WTC11 (cell line): Measurements from ENCODE around the gene OAT. TPM values are rescaled to one million over a fixed set of nuclear protein-coding genes. Genes with fewer than 3 reads are reported as not detected.

ENCODE experiments used
- ATAC-seq: fragments of 200-7000 bp; cut with Tn5 transposase; 2 replicates; pipeline ENCODE4 v1.10.0; 2021; ENCODE audit warnings: mild to moderate bottlenecking, moderate library complexity
- CTCF ChIA-PET: fragments of 300-600 bp; sonication (Branson Sonifier 250); formaldehyde crosslinking; loops from one replicate; lab custom pipeline; 2021; ENCODE audit warnings: antibody characterized with exemption; lab: Charles Lee
- POLR2A ChIA-PET: fragments of 350-600 bp; sonication (Branson Sonifier 250); formaldehyde crosslinking; loops from one replicate; lab custom pipeline; 2021; ENCODE audit warnings: antibody characterized with exemption; lab: Charles Lee
- DNase-seq: peaks from one replicate; pipeline ENCODE4 v3.0.0; 2021; ENCODE audit warnings: low spot score
- H3K27ac Mint-ChIP-seq: 2 replicates; pipeline ENCODE4 v1.8.0; 2021; ENCODE audit warnings: mixed read lengths
- H3K27me3 Mint-ChIP-seq: 2 replicates; pipeline ENCODE4 v1.8.0; 2021; ENCODE audit warnings: low read depth, mild to moderate bottlenecking, moderate library complexity, mixed read lengths
- H3K36me3 Mint-ChIP-seq: 2 replicates; pipeline ENCODE4 v1.8.0; 2021; ENCODE audit warnings: mixed read lengths
- H3K4me1 Mint-ChIP-seq: 2 replicates; pipeline ENCODE4 v1.8.0; 2022; ENCODE audit warnings: mixed read lengths
- H3K4me3 Mint-ChIP-seq: 2 replicates; pipeline ENCODE4 v1.8.0; 2021; ENCODE audit warnings: mild to moderate bottlenecking, moderate library complexity, mixed read lengths
- H3K9me3 Mint-ChIP-seq: 2 replicates; pipeline ENCODE4 v1.8.0; 2021; ENCODE audit warnings: mixed read lengths
- AR ChIP-seq: fragments of 250-450 bp; sonication (Bioruptor Pico); IDR thresholded peaks from 2 replicates; pipeline ENCODE4 v1.9.0; 2021; ENCODE audit warnings: mild to moderate bottlenecking
- ATF2 ChIP-seq: sonication (generic); formaldehyde crosslinking; IDR thresholded peaks from 2 replicates; pipeline ENCODE4 v1.8.1; 2022; ENCODE audit warnings: low read depth, missing genetic modification reagents, borderline replicate concordance
- CREB1 ChIP-seq: sonication (generic); formaldehyde crosslinking; IDR thresholded peaks from 2 replicates; pipeline ENCODE4 v1.8.0; 2023; ENCODE audit warnings: mild to moderate bottlenecking, missing genetic modification reagents
- E2F4 ChIP-seq: sonication (generic); formaldehyde crosslinking; IDR thresholded peaks from 2 replicates; pipeline ENCODE4 v1.8.1; 2022; ENCODE audit warnings: low read depth, mild to moderate bottlenecking, moderate library complexity, missing genetic modification reagents, borderline replicate concordance
- E2F5 ChIP-seq: sonication (generic); formaldehyde crosslinking; IDR thresholded peaks from 2 replicates; pipeline ENCODE4 v1.8.1; 2022; ENCODE audit warnings: mild to moderate bottlenecking, moderate library complexity, missing genetic modification reagents
- ELF4 ChIP-seq: sonication (generic); formaldehyde crosslinking; IDR thresholded peaks from 2 replicates; pipeline ENCODE4 v1.8.1; 2022; ENCODE audit warnings: low read depth, mild to moderate bottlenecking, moderate library complexity, missing genetic modification reagents
- ERG ChIP-seq: fragments of 250-450 bp; sonication (Bioruptor Pico); IDR thresholded peaks from 2 replicates; pipeline ENCODE4 v1.8.0; 2021; ENCODE audit warnings: mild to moderate bottlenecking
- FOXJ3 ChIP-seq: sonication (generic); formaldehyde crosslinking; IDR thresholded peaks from 2 replicates; pipeline ENCODE4 v1.9.0; 2021; ENCODE audit warnings: missing genetic modification reagents, mild to moderate bottlenecking, borderline replicate concordance
- FOXK1 ChIP-seq: sonication (generic); formaldehyde crosslinking; IDR thresholded peaks from 2 replicates; pipeline ENCODE4 v1.8.0; 2022; ENCODE audit warnings: mild to moderate bottlenecking, moderate library complexity, missing genetic modification reagents
- GABPB1 ChIP-seq: sonication (generic); formaldehyde crosslinking; IDR thresholded peaks from 2 replicates; pipeline ENCODE4 v1.8.1; 2023; ENCODE audit warnings: mild to moderate bottlenecking, missing genetic modification reagents
- GRHL2 ChIP-seq: fragments of 250-450 bp; sonication (Bioruptor Pico); IDR thresholded peaks from 2 replicates; pipeline ENCODE4 v1.8.0; 2022; ENCODE audit warnings: mild to moderate bottlenecking, moderate library complexity; ENCODE audit not compliant: insufficient replicate concordance, severe bottlenecking
- HMGA2 ChIP-seq: fragments of 250-450 bp; sonication (Bioruptor Pico); IDR thresholded peaks from 2 replicates; pipeline ENCODE4 v1.4.0; 2021; ENCODE audit warnings: mild to moderate bottlenecking, moderate library complexity
- HMGXB4 ChIP-seq: sonication (generic); formaldehyde crosslinking; IDR thresholded peaks from 2 replicates; pipeline ENCODE4 v1.8.1; 2023; ENCODE audit warnings: mild to moderate bottlenecking, moderate library complexity, missing genetic modification reagents
- MAX ChIP-seq: sonication (generic); formaldehyde crosslinking; IDR thresholded peaks from 2 replicates; pipeline ENCODE4 v1.8.0; 2022; ENCODE audit warnings: mild to moderate bottlenecking, missing genetic modification reagents
- MYBL2 ChIP-seq: sonication (generic); formaldehyde crosslinking; IDR thresholded peaks from 2 replicates; pipeline ENCODE4 v1.8.1; 2023; ENCODE audit warnings: mild to moderate bottlenecking, moderate library complexity, missing genetic modification reagents
- NFATC4 ChIP-seq: fragments of 250-450 bp; sonication (Bioruptor Pico); IDR thresholded peaks from 2 replicates; pipeline ENCODE4 v1.9.0; 2021; ENCODE audit warnings: mild to moderate bottlenecking
- NR1H2 ChIP-seq: sonication (generic); formaldehyde crosslinking; IDR thresholded peaks from 2 replicates; pipeline ENCODE4 v1.9.0; 2021; ENCODE audit warnings: mild to moderate bottlenecking, moderate library complexity, missing genetic modification reagents
- PREB ChIP-seq: sonication (generic); formaldehyde crosslinking; IDR thresholded peaks from 2 replicates; pipeline ENCODE4 v1.8.1; 2022; ENCODE audit warnings: mild to moderate bottlenecking, missing genetic modification reagents, moderate library complexity, borderline replicate concordance
- PRRX2 ChIP-seq: fragments of 250-450 bp; sonication (Bioruptor Pico); IDR thresholded peaks from 2 replicates; pipeline ENCODE4 v1.8.0; 2021; ENCODE audit warnings: mild to moderate bottlenecking
- TEAD4 ChIP-seq: sonication (generic); formaldehyde crosslinking; IDR thresholded peaks from 2 replicates; pipeline ENCODE4 v1.8.0; 2022; ENCODE audit warnings: mild to moderate bottlenecking, missing genetic modification reagents
- ZBTB21 ChIP-seq: sonication (generic); formaldehyde crosslinking; IDR thresholded peaks from 2 replicates; pipeline ENCODE4 v1.8.1; 2023; ENCODE audit warnings: mild to moderate bottlenecking, missing genetic modification reagents, borderline replicate concordance
- ZNF423 ChIP-seq: fragments of 250-450 bp; sonication (Bioruptor Pico); IDR thresholded peaks from 2 replicates; pipeline ENCODE4 v2.1.2; 2022; ENCODE audit warnings: mild to moderate bottlenecking, moderate library complexity
- total RNA-seq: library from RNA; stranded (reverse); gene quantifications from 3 replicates; pipeline ENCODE4 v1.2.3, GENCODE V29; 2021

The OAT gene
- total RNA-seq, 1 experiment from 2014 or later, result 117 TPM

GRCh38 chr10:124350806-124351205 is 67.9 kb downstream of the OAT start (continued):
- TF ChIP-seq E2F4 (no peak), ATF2 (CRISPR knock-in tag) (no peak), GRHL2 (CRISPR knock-in tag) (no peak), ZBTB21 (CRISPR knock-in tag) (no peak)

- H3K4me1 Mint-ChIP-seq, result peaks cover 10% of the 10 kb centered on the region
- H3K9me3 Mint-ChIP-seq, result no peaks in the 10 kb centered on the region
- ChIA-PET POLR2A (no interaction called here), CTCF (interaction anchor here (1.8 to 2.9 kb wide), 2 partner anchors 39 to 355 kb away, joined by 10 to 30 read pairs; no protein-coding TSS in a partner anchor)
- no peak for DNase-seq
- ATAC-seq, result peak; percentile 31; the same call in 1 of the 2 replicates
- no peaks in the 10 kb centered on the region; the same call in none of the 2 replicates for H3K27me3 Mint-ChIP-seq
- no peaks in the 10 kb centered on the region for H3K36me3 Mint-ChIP-seq
- H3K4me3 Mint-ChIP-seq, result no peak overlapping the region
- TF ChIP-seq PRRX2 (no peak), HMGA2 (CRISPR knock-in tag) (no peak), E2F5 (no peak)
- no peak overlapping the region for H3K27ac Mint-ChIP-seq
These were observed 68.8 kb downstream of the OAT start for GRCh38 chr10:124349996-124350280.

GRCh38 chr10:124349231-124349995 is 69.3 kb downstream of the OAT start:
- CTCF ChIA-PET, result interaction anchor here (1.3 to 2.9 kb wide), 7 partner anchors 9 to 354 kb away, joined by 3 to 30 read pairs (median 10); partner anchors contain the start of gene CHST15
- ATAC-seq (no peak), DNase-seq (no peak)
- H3K4me1 Mint-ChIP-seq, result peaks cover 6% of the 10 kb centered on the region
- POLR2A ChIA-PET, result no interaction called here
- H3K27me3 Mint-ChIP-seq, result no peaks in the 10 kb centered on the region; the same call in none of the 2 replicates
- 0 out of 2 replicates have a peak, but pooled peaks cover 3% of the 10 kb centered on the region for H3K9me3 Mint-ChIP-seq
- TF ChIP-seq NR1H2 (no peak), ERG (no peak), ELF4 (CRISPR knock-in tag) (no peak), AR (CRISPR knock-in tag) (no peak), MAX (CRISPR knock-in tag) (no peak), MYBL2 (CRISPR knock-in tag) (no peak), ZBTB21 (CRISPR knock-in tag) (no peak), HMGXB4 (no peak), NFATC4 (CRISPR knock-in tag) (no peak), ZNF423 (CRISPR knock-in tag) (no peak), FOXJ3 (CRISPR knock-in tag) (no peak), TEAD4 (no peak), GABPB1 (CRISPR knock-in tag) (no peak), CREB1 (CRISPR knock-in tag) (no peak), GRHL2 (CRISPR knock-in tag) (no peak), FOXK1 (CRISPR knock-in tag) (no peak), PREB (CRISPR knock-in tag) (no peak)
- no peak overlapping the region for H3K27ac Mint-ChIP-seq
- no peak overlapping the region for H3K4me3 Mint-ChIP-seq
- no peaks in the 10 kb centered on the region for H3K36me3 Mint-ChIP-seq
